Endodermal cell (in vitro differentiated cells): ENCODE results near the gene TEX29. TPM values are rescaled to one million over a fixed set of nuclear protein-coding genes. Genes with fewer than 3 reads are reported as not detected.

Experiments used
- DNase-seq: peaks from one replicate; pipeline ENCODE4 v3.0.0-alpha.2; 2017
- H3K27ac ChIP-seq: 2 replicates; pipeline ENCODE4 v1.5.1; 2013; ENCODE audit warnings: mild to moderate bottlenecking, low read depth, low read length, moderate library complexity
- H3K27me3 ChIP-seq: 2 replicates; pipeline ENCODE4 v1.6.1; 2013; ENCODE audit warnings: mild to moderate bottlenecking, low read length, moderate library complexity; ENCODE audit not compliant: insufficient read depth, control insufficient read depth, poor library complexity, severe bottlenecking
- H3K36me3 ChIP-seq: 2 replicates; pipeline ENCODE4 v1.7.0; 2013; ENCODE audit warnings: mild to moderate bottlenecking, low read length, moderate library complexity; ENCODE audit not compliant: control insufficient read depth, insufficient read depth
- H3K4me1 ChIP-seq: one replicate; pipeline ENCODE4 v1.7.0; 2013; ENCODE audit warnings: low read length; ENCODE audit not compliant: control insufficient read depth, insufficient read depth
- H3K4me3 ChIP-seq: 2 replicates; pipeline ENCODE4 v1.5.1; 2013; ENCODE audit warnings: mild to moderate bottlenecking, low read length, moderate library complexity
- H3K9ac ChIP-seq: 2 replicates; pipeline ENCODE4 v1.6.1; 2013; ENCODE audit warnings: mild to moderate bottlenecking, low read length, moderate library complexity; ENCODE audit not compliant: poor library complexity, severe bottlenecking; ENCODE audit errors: extremely low read depth
- H3K9me3 ChIP-seq: 2 replicates; pipeline ENCODE4 v1.6.1; 2013; ENCODE audit warnings: mild to moderate bottlenecking, low read length, moderate library complexity; ENCODE audit not compliant: control insufficient read depth
- H3K27ac Mint-ChIP-seq: 2 replicates; pipeline ENCODE4 v1.8.0; 2020; ENCODE audit warnings: mixed read lengths
- H3K27me3 Mint-ChIP-seq: 2 replicates; pipeline ENCODE4 v1.8.0; 2021; ENCODE audit warnings: mild to moderate bottlenecking, mixed read lengths; ENCODE audit not compliant: insufficient read depth
- H3K36me3 Mint-ChIP-seq: 2 replicates; pipeline ENCODE4 v1.8.0; 2020; ENCODE audit warnings: low read depth, mixed read lengths
- H3K4me1 Mint-ChIP-seq: 2 replicates; pipeline ENCODE4 v1.8.0; 2020; ENCODE audit warnings: mixed read lengths
- H3K4me3 Mint-ChIP-seq: 2 replicates; pipeline ENCODE4 v1.8.0; 2020; ENCODE audit warnings: mild to moderate bottlenecking, moderate library complexity, mixed read lengths
- H3K9me3 Mint-ChIP-seq: 2 replicates; pipeline ENCODE4 v1.8.0; 2020; ENCODE audit warnings: mild to moderate bottlenecking, mixed read lengths
- CTCF ChIP-seq: fragments of 200-600 bp; sonication (generic); conservative IDR thresholded peaks from 2 replicates; pipeline ENCODE4 v1.5.0; 2021; ENCODE audit warnings: antibody characterized with exemption, mild to moderate bottlenecking
- WGBS, 2 experiments: methylation state at CpG; one replicate each; pipeline versions ENCODE4 v1.1.5 to v1.1.7; 2013; ENCODE audit warnings: missing lambda C conversion rate in 2 of 2, mixed read lengths in 1 of 2; ENCODE audit not compliant: insufficient coverage in 1 of 2, insufficient read length in 1 of 2; 5-methylcytosine and 5-hydroxymethylcytosine counted together
- total RNA-seq, 2 donors: library from RNA; stranded (reverse); fragmentation: NEBNext Ultra II Directional in 1 of 2; extraction: Animal tissue kit (Norgen Biotek cat#: 25700) in 1 of 2; gene quantifications; 2 replicates in 1 of 2; 3 replicates in 1 of 2; pipeline ENCODE4 v1.2.1, GENCODE V29; 2021

The TEX29 gene
- total RNA-seq, 2 donors from 2014 or later: 0.69 TPM; not detected in 1

DNA sequence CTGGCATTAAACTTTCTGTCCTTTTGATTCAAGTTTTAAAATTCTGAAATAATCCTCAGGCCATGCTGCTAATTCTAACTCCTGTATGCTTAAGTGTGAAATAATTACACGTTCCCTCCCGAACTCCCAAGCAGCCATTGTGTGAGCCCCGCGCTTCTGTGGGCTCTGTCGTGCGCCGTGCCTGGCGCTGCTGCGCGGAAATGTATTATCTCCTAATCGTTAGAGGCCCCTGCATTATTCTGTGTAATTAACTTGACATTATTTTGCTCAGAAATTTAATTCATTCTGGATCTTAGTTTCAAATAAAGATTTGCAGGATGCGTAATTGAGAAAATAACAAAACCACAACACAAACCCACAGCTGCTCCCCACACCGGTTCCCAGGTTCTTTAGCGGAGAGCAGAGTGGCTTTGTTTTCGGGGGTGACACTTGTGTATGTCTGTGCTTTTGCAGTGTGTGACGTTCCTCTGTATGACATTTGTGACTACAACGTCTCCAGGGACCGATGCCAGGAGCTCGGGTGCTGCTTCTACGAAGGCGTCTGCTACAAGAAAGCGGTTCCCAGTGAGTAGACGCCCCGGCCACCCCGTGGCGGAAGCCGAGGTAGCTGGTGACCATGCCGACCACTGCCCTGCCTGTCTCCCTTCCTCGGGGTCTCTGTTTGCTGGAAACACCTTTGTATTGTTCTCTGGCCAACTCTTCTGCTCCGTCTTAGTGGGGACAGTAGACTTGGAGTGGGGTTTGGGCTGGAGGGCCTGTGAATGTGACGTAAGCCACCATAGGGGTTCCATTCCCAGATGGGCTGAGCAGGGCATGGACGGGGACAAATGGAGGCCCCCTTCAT, 7.5 kb downstream of the TEX29 start:
- TF ChIP-seq CTCF: no peak
- no peak overlapping the region for H3K27ac ChIP-seq
- DNase-seq: no peak
- H3K4me1 Mint-ChIP-seq: no peaks in the 10 kb centered on the region
- no peak overlapping the region for H3K9ac ChIP-seq
- no peaks in the 10 kb centered on the region for H3K27me3 ChIP-seq
- no peak overlapping the region for H3K27ac Mint-ChIP-seq
- no peaks in the 10 kb centered on the region for H3K27me3 Mint-ChIP-seq
- WGBS, 2 experiments: 93 to 95% methylated on average over 23 to 32 of the region's 32 CpGs
- H3K36me3 Mint-ChIP-seq: no peaks in the 10 kb centered on the region
- H3K4me3 ChIP-seq: no peak overlapping the region
- H3K4me1 ChIP-seq: no peaks in the 10 kb centered on the region
- no peaks in the 10 kb centered on the region for H3K9me3 Mint-ChIP-seq
- H3K36me3 ChIP-seq: no peaks in the 10 kb centered on the region
- H3K4me3 Mint-ChIP-seq: no peak overlapping the region
- H3K9me3 ChIP-seq: no peaks in the 10 kb centered on the region

DNA sequence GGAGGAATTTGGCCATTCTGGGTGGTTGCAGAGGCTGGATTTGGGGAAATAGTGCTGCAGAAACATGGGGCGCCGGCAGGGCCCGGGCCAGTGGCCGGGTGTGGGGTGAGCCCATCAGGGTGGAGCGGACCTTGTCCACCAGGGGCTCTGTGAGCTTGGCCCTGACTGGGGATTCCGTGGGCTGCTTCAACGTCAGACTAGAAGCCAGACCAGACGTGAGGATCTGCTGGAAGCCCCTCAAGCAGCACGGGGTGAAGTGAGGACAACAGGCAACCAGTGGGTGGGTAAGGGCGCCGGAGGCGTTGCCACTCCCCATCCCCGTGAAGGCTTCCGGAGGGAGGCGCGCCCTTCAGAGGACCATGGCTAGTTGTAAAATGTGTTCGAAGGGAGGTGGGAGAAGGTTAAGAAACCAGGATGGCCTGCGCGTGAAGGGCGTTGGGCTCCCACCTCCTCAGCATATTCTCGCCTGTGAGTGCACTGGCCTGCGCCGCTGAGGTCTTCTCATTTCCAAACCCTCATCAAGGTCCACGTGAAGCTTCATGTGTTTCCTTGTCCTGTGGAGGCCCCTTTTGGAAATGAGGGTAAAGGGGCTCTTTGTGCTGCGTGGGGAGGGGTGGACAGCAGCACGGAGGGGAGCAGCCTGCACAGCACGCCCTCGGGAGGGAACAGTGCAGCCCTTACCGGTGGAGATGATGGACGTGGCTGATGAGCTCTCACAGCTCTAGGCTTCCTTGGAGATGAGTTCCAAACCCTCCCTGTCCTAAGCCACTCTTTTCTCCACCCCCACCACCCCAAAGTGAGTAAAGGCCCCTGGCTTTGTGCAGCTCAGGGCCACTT, 8.3 kb downstream of the TEX29 start:
- H3K27ac ChIP-seq: no peak overlapping the region
- WGBS, 2 experiments: 89 to 96% methylated on average over 17 to 30 of the region's 30 CpGs
- DNase-seq: no peak
- TF ChIP-seq CTCF: no peak
- Mint-ChIP-seq H3K4me1 (no peaks in the 10 kb centered on the region), H3K27me3 (no peaks in the 10 kb centered on the region), H3K9me3 (no peaks in the 10 kb centered on the region), H3K27ac (no peak overlapping the region), H3K4me3 (no peak overlapping the region), H3K36me3 (no peaks in the 10 kb centered on the region)
- H3K4me1 ChIP-seq: no peaks in the 10 kb centered on the region
- H3K36me3 ChIP-seq: no peaks in the 10 kb centered on the region
- H3K4me3 ChIP-seq: no peak overlapping the region
- no peaks in the 10 kb centered on the region for H3K9me3 ChIP-seq
- no peak overlapping the region for H3K9ac ChIP-seq
- H3K27me3 ChIP-seq: no peaks in the 10 kb centered on the region

DNA sequence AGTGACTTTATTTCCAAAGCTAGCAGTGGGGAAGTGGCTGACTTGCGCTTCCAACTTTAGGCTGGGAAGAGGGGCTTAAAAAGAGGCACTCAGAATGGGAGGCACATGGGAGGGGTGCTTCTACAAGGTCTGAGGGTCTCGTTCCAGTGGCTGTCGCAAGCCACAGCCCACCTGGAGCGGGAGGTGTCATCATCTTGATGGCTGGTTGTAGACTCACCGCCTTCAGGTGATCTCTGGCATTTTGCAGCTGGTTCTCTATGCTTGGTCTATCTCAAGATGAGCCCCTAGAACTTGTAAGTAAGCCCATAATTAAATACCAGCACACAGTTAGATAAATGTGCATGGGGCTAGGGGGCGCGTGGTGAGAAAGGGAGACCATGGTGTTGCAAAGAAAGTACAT, 9.2 kb downstream of the TEX29 start:
- Mint-ChIP-seq H3K27ac (no peak overlapping the region), H3K4me3 (no peak overlapping the region), H3K9me3 (peaks cover 5% of the 10 kb centered on the region), H3K36me3 (no peaks in the 10 kb centered on the region), H3K27me3 (no peaks in the 10 kb centered on the region), H3K4me1 (no peaks in the 10 kb centered on the region)
- no peak overlapping the region for H3K27ac ChIP-seq
- no peaks in the 10 kb centered on the region for H3K4me1 ChIP-seq
- DNase-seq: no peak
- no peak overlapping the region for H3K9ac ChIP-seq
- H3K9me3 ChIP-seq: no peaks in the 10 kb centered on the region
- WGBS, 2 experiments: 96% methylated on average over 7 of the region's 7 CpGs
- no peaks in the 10 kb centered on the region for H3K27me3 ChIP-seq
- no peak overlapping the region for H3K4me3 ChIP-seq
- no peak for TF ChIP-seq CTCF
- no peaks in the 10 kb centered on the region for H3K36me3 ChIP-seq
